ENCODE results near the gene ACAD10. TPM values are rescaled to one million over a fixed set of nuclear protein-coding genes. Genes with fewer than 3 reads are reported as not detected.
"Not testable (repeated sequence)": the region's sequence is repeated elsewhere in the genome, so short reads cannot be mapped to it uniquely, and the experiment has no call there.

The ACAD10 gene
- total RNA-seq, 1 experiment from 2014 or later = 30.8 TPM

DNA sequence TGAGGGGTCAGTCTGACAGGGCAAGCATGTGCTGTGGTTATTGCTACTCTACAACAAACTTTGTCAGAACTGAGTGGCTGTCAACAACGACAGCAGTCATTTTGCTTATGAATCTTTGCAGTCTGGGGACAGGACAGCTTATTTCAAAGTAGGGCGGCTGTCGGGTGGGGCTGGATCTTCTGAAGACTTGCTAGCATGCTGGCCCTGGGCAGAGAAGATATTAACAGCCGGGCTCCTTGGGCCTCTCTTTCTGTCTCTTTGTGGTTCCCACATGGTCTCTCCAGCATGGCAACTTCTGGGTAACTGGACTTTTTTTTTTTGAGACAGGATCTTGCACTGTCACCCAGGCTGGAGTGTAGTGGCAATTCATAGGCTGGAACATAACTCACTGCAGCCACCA lies 46.9 kb downstream of the ACAD10 start:
- in situ Hi-C loops (cut with HindIII; ENCODE audit: low pct_unique_long_range_greater_than_20kb, low sequenced_read_pairs) = no loop called here
- Histone ChIP-seq H3K9me3 (ENCODE audit: control insufficient read depth, insufficient read depth, low read depth, low read length) (no peaks in the 10 kb centered on the region), H3K4me3 (ENCODE audit: low read depth in 2 of 2, low read length in 2 of 2) (no peak overlapping the region), H3K27me3 (ENCODE audit: control insufficient read depth, insufficient read depth, low read length) (no peaks in the 10 kb centered on the region), H3K27ac (ENCODE audit: low read length) (no peak overlapping the region), H3K4me1 (ENCODE audit: control insufficient read depth, insufficient read depth, low read length) (no peaks in the 10 kb centered on the region), H3K36me3 (ENCODE audit: control insufficient read depth, insufficient read depth, low read length) (no peaks in the 10 kb centered on the region)
- ATAC-seq (no peak), DNase-seq (ENCODE audit: low read depth, low spot score) (no peak)
- TF ChIP-seq, protein P1, sequence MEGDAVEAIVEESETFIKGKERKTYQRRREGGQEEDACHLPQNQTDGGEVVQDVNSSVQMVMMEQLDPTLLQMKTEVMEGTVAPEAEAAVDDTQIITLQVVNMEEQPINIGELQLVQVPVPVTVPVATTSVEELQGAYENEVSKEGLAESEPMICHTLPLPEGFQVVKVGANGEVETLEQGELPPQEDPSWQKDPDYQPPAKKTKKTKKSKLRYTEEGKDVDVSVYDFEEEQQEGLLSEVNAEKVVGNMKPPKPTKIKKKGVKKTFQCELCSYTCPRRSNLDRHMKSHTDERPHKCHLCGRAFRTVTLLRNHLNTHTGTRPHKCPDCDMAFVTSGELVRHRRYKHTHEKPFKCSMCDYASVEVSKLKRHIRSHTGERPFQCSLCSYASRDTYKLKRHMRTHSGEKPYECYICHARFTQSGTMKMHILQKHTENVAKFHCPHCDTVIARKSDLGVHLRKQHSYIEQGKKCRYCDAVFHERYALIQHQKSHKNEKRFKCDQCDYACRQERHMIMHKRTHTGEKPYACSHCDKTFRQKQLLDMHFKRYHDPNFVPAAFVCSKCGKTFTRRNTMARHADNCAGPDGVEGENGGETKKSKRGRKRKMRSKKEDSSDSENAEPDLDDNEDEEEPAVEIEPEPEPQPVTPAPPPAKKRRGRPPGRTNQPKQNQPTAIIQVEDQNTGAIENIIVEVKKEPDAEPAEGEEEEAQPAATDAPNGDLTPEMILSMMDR (IDR thresholded peaks at IDR 0.05) = no peak
- TF ChIP-seq REST (IDR thresholded peaks at IDR 0.05; ENCODE audit: insufficient read depth in 1 of 2, low read depth in 2 of 2, low read length in 1 of 2) = no peak
- no TSS peak for BruUV-seq (replicated peaks)
- intact Hi-C loops (cut with micrococcal nuclease; ENCODE audit: unreplicated experiment) = no loop called here
- POLR2A ChIA-PET = no interaction called here
- CTCF ChIA-PET = no interaction called here

- no peak for TF ChIP-seq SIN3A (IDR thresholded peaks at IDR 0.05; ENCODE audit: borderline replicate concordance, insufficient read depth, low read depth, low read length)
- TF ChIP-seq, protein P1 (IDR thresholded peaks at IDR 0.05) = no peak
- TF ChIP-seq POLR2AphosphoS5 (IDR thresholded peaks at IDR 0.05; ENCODE audit: low read depth, low read length) = no peak
- no peak for TF ChIP-seq REST (IDR thresholded peaks at IDR 0.05; ENCODE audit: insufficient read depth in 1 of 2, low read depth in 2 of 2, low read length in 1 of 2)
- TF ChIP-seq TCF7L2 (IDR thresholded peaks at IDR 0.05; ENCODE audit: low read depth, low read length) = no peak
- Histone ChIP-seq H3K27me3 (ENCODE audit: control insufficient read depth, insufficient read depth, low read length) (no peaks in the 10 kb centered on the region), H3K27ac (ENCODE audit: low read length) (no peak overlapping the region), H3K4me1 (ENCODE audit: control insufficient read depth, insufficient read depth, low read length) (no peaks in the 10 kb centered on the region), H3K36me3 (ENCODE audit: control insufficient read depth, insufficient read depth, low read length) (no peaks in the 10 kb centered on the region), H3K4me3 (ENCODE audit: low read depth in 2 of 2, low read length in 2 of 2) (no peak overlapping the region), H3K9me3 (ENCODE audit: control insufficient read depth, insufficient read depth, low read depth, low read length) (no peaks in the 10 kb centered on the region)
- ChIA-PET POLR2A (no interaction called here), CTCF (no interaction called here)
- intact Hi-C loops (cut with micrococcal nuclease; ENCODE audit: unreplicated experiment) = no loop called here
- BruUV-seq (replicated peaks) = no TSS peak
- ATAC-seq (no peak), DNase-seq (ENCODE audit: low read depth, low spot score) (no peak)
- in situ Hi-C loops (cut with HindIII; ENCODE audit: low pct_unique_long_range_greater_than_20kb, low sequenced_read_pairs) = no loop called here
These were observed 47.6 kb downstream of the ACAD10 start for GRCh38 chr12:111733340-111733915.

DNA sequence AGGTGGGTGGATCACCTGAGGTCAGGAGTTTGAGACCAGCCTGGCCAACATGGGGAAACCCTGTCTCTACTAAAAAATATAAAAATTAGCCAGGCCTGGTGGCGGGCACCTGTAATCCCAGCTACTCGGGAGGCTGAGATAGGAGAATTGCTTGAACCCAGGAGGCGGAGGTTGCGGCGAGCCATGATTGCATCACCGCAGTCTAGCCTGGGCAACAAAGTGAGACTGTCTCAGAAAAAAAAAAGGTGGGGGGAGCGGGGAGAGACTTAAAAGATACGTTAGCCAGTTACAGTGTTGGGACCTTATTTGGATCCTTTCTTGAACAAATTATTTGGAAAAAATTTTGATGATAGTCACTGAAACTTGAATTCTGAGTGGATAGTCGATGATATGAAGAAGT lies 53.7 kb downstream of the ACAD10 start:
- CTCF ChIA-PET = interaction anchor here (0.7 kb wide), 1 partner anchor 153 kb away, joined by 3 read pairs; no protein-coding TSS in a partner anchor

More for the DNA sequence above, 53.7 kb downstream of the ACAD10 start:
- H3K36me3 ChIP-seq (ENCODE audit: control insufficient read depth, insufficient read depth, low read length); DNase-seq (ENCODE audit: low read depth, low spot score); H3K4me1 ChIP-seq (ENCODE audit: control insufficient read depth, insufficient read depth, low read length); H3K27me3 ChIP-seq (ENCODE audit: control insufficient read depth, insufficient read depth, low read length); intact Hi-C loops (cut with micrococcal nuclease; ENCODE audit: unreplicated experiment); ATAC-seq; in situ Hi-C loops (cut with HindIII; ENCODE audit: low pct_unique_long_range_greater_than_20kb, low sequenced_read_pairs); H3K27ac ChIP-seq (ENCODE audit: low read length); H3K4me3 ChIP-seq (ENCODE audit: low read depth in 2 of 2, low read length in 2 of 2); BruUV-seq (replicated peaks); POLR2A ChIA-PET; H3K9me3 ChIP-seq (ENCODE audit: control insufficient read depth, insufficient read depth, low read depth, low read length): not testable (repeated sequence)
